Peyer's patch (tissue), 4 donors: ENCODE data around the gene MDM2. TPM values are rescaled to one million over a fixed set of nuclear protein-coding genes. Genes with fewer than 3 reads are reported as not detected.

Experiments used
- DNase-seq, 3 donors: peaks; one replicate each; pipeline ENCODE4 v3.0.0-alpha.2; 2017 to 2019
- H3K27ac ChIP-seq, 4 donors: fragments of 200-600 bp; sonication (generic); one replicate each; pipeline ENCODE4 v1.5.1; 2016 to 2019
- H3K27me3 ChIP-seq, 2 donors: fragments of 200-600 bp; sonication (generic); one replicate each; pipeline ENCODE4 v1.5.1; 2019
- H3K36me3 ChIP-seq, 3 donors: fragments of 200-600 bp; sonication (generic); one replicate each; pipeline ENCODE4 v1.5.1; 2016 to 2019
- H3K4me1 ChIP-seq, 4 donors: fragments of 200-600 bp; sonication (generic); one replicate each; pipeline ENCODE4 v1.5.1; 2016 to 2019
- H3K4me3 ChIP-seq, 4 donors: fragments of 200-600 bp; sonication (generic); 1 replicate in 3 of 4; 2 replicates in 1 of 4; pipeline ENCODE4 v1.5.1; 2016 to 2019; ENCODE audit warnings: mild to moderate bottlenecking in 1 of 4
- H3K9me3 ChIP-seq, 4 donors: fragments of 200-600 bp; sonication (generic); one replicate each; pipeline ENCODE4 v1.5.1; 2016 to 2019; ENCODE audit warnings: mild to moderate bottlenecking in 1 of 4
- CTCF ChIP-seq, 6 experiments: fragments of 450-650 bp in 4 of 6; fragments of 200-600 bp in 2 of 6; sonication (generic) in 1 of 6; IDR thresholded peaks; one replicate each; pipeline ENCODE4 v1.5.1; 2017 to 2019; ENCODE audit warnings: antibody characterized with exemption in 6 of 6, mild to moderate bottlenecking in 3 of 6, moderate library complexity in 1 of 6
- POLR2A ChIP-seq, 2 donors: fragments of 450-650 bp; IDR thresholded peaks; one replicate each; pipeline ENCODE4 v1.5.1; 2017; ENCODE audit warnings: antibody characterized with exemption in 2 of 2, mild to moderate bottlenecking in 2 of 2, moderate library complexity in 2 of 2
- total RNA-seq, 4 donors: library from RNA; depleted of rRNA; stranded (reverse); fragments of >200 nt; gene quantifications; one replicate each; pipeline ENCODE4 v1.1.0, GENCODE V29; 2016

Gene MDM2
- total RNA-seq, 4 donors from 2014 or later: 64.7 to 126 (median 95.3) TPM

- H3K9me3 ChIP-seq: no peaks in the 10 kb centered on the region
- no peaks in the 10 kb centered on the region for H3K4me1 ChIP-seq
- H3K27ac ChIP-seq: no peak overlapping the region
- no peak for TF ChIP-seq CTCF (IDR thresholded peaks at IDR 0.05)
- TF ChIP-seq POLR2A (IDR thresholded peaks at IDR 0.05): no peak
- no peak for DNase-seq
- no peak overlapping the region for H3K4me3 ChIP-seq
- no peaks in the 10 kb centered on the region for H3K27me3 ChIP-seq
- no peaks in the 10 kb centered on the region for H3K36me3 ChIP-seq
Measured at GRCh38 chr12:68870443-68870842, 62.5 kb downstream of the MDM2 start.

- H3K27me3 ChIP-seq: no peaks in the 10 kb centered on the region
- no peak for TF ChIP-seq POLR2A (IDR thresholded peaks at IDR 0.05)
- no peak for TF ChIP-seq CTCF (IDR thresholded peaks at IDR 0.05)
- no peak overlapping the region for H3K27ac ChIP-seq
- H3K36me3 ChIP-seq: no peaks in the 10 kb centered on the region
- H3K4me1 ChIP-seq: no peaks in the 10 kb centered on the region
- H3K9me3 ChIP-seq: no peaks in the 10 kb centered on the region
- no peak for DNase-seq
- no peak overlapping the region for H3K4me3 ChIP-seq
Measured at GRCh38 chr12:68871396-68871795, 63.4 kb downstream of the MDM2 start.

- no peak for DNase-seq
- Histone ChIP-seq H3K4me1 (no peaks in the 10 kb centered on the region), H3K27me3 (no peaks in the 10 kb centered on the region), H3K9me3 (no peaks in the 10 kb centered on the region), H3K27ac (no peak overlapping the region), H3K36me3 (no peaks in the 10 kb centered on the region), H3K4me3 (no peak overlapping the region)
- peak in 2 of 6 experiments; percentile 13 to 27 for TF ChIP-seq CTCF (IDR thresholded peaks at IDR 0.05)
- no peak for TF ChIP-seq POLR2A (IDR thresholded peaks at IDR 0.05)
Measured at GRCh38 chr12:68871921-68872320, 63.9 kb downstream of the MDM2 start.

- H3K9me3 ChIP-seq: no peaks in the 10 kb centered on the region
- H3K27ac ChIP-seq: no peak overlapping the region
- no peaks in the 10 kb centered on the region for H3K4me1 ChIP-seq
- H3K27me3 ChIP-seq: no peaks in the 10 kb centered on the region
- DNase-seq: no peak
- TF ChIP-seq POLR2A (IDR thresholded peaks at IDR 0.05): no peak
- no peaks in the 10 kb centered on the region for H3K36me3 ChIP-seq
- H3K4me3 ChIP-seq: no peak overlapping the region
Measured at GRCh38 chr12:68873316-68873715, 65.3 kb downstream of the MDM2 start.

GRCh38 chr12:68876461-68876860 lies 68.5 kb downstream of the MDM2 start:
- TF ChIP-seq POLR2A (IDR thresholded peaks at IDR 0.05): no peak
- no peak for TF ChIP-seq CTCF (IDR thresholded peaks at IDR 0.05)

GRCh38 chr12:68877583-68877982 lies 69.6 kb downstream of the MDM2 start:
- H3K4me1 ChIP-seq: no peaks in the 10 kb centered on the region
- H3K36me3 ChIP-seq: no peaks in the 10 kb centered on the region
- H3K27me3 ChIP-seq: no peaks in the 10 kb centered on the region
- H3K9me3 ChIP-seq: no peaks in the 10 kb centered on the region
- H3K27ac ChIP-seq: no peak overlapping the region
- no peak for TF ChIP-seq CTCF (IDR thresholded peaks at IDR 0.05)
- no peak for TF ChIP-seq POLR2A (IDR thresholded peaks at IDR 0.05)
- no peak overlapping the region for H3K4me3 ChIP-seq
- no peak for DNase-seq

More at GRCh38 chr12:68876461-68876860, 68.5 kb downstream of the MDM2 start:
- DNase-seq: no peak
- no peaks in the 10 kb centered on the region for H3K9me3 ChIP-seq
- no peak overlapping the region for H3K4me3 ChIP-seq
- H3K27me3 ChIP-seq: no peaks in the 10 kb centered on the region
- no peaks in the 10 kb centered on the region for H3K36me3 ChIP-seq
- no peak overlapping the region for H3K27ac ChIP-seq
- H3K4me1 ChIP-seq: no peaks in the 10 kb centered on the region
